GM12873 (cell line): ENCODE data around the gene PRRG3.

Experiments used
- TF ChIP-seq, protein P1 (sequence below): IDR thresholded peaks from 2 replicates; pipeline ENCODE4 v1.5.1; 2012; ENCODE audit warnings: low read depth, mild to moderate bottlenecking, moderate library complexity, low read length, control low read depth; ENCODE audit not compliant: insufficient read depth; ENCODE audit errors: missing control alignments

PRRG3 gene

GRCh38 chrX:151701531-151701930, 6.3 kb downstream of the PRRG3 start:
- TF ChIP-seq, protein P1, sequence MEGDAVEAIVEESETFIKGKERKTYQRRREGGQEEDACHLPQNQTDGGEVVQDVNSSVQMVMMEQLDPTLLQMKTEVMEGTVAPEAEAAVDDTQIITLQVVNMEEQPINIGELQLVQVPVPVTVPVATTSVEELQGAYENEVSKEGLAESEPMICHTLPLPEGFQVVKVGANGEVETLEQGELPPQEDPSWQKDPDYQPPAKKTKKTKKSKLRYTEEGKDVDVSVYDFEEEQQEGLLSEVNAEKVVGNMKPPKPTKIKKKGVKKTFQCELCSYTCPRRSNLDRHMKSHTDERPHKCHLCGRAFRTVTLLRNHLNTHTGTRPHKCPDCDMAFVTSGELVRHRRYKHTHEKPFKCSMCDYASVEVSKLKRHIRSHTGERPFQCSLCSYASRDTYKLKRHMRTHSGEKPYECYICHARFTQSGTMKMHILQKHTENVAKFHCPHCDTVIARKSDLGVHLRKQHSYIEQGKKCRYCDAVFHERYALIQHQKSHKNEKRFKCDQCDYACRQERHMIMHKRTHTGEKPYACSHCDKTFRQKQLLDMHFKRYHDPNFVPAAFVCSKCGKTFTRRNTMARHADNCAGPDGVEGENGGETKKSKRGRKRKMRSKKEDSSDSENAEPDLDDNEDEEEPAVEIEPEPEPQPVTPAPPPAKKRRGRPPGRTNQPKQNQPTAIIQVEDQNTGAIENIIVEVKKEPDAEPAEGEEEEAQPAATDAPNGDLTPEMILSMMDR: no peak

DNA sequence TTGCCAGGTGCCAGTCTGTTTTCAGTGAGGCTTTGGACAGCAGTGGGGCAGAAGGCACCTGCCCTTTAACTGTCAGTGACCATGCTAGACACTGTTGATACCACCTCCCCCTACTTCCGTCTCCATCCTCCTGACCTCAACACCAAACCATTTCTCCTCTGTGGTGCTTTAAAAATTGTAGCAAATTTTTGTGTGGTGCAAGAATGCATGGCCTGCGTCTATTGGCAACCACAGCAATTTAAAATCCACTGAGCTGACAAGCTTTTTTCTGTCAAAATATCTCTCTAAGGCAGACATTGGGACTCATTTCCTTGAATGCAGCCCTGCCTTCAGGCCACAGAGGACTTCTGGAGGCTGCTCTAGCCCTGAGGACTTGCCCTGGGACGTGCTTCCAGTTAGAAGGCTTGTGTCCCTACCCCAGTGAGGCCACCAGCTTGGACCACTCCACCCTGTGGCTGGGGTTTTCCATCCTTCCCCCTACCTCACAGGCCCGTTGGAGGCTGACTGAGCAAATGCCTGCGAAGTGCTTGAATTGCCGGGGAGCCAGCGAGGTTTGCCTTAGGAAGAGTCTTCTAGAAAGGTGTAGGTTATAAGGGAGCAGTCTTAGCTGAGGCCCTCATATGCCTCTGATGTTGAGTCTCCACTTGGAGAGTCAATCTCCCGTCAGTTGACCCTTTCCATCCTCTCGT, 6.9 kb downstream of the PRRG3 start:
- TF ChIP-seq, protein P1: no peak

- TF ChIP-seq, protein P1: no peak
Observed at GRCh38 chrX:151702741-151703340, 7.6 kb downstream of the PRRG3 start.

DNA sequence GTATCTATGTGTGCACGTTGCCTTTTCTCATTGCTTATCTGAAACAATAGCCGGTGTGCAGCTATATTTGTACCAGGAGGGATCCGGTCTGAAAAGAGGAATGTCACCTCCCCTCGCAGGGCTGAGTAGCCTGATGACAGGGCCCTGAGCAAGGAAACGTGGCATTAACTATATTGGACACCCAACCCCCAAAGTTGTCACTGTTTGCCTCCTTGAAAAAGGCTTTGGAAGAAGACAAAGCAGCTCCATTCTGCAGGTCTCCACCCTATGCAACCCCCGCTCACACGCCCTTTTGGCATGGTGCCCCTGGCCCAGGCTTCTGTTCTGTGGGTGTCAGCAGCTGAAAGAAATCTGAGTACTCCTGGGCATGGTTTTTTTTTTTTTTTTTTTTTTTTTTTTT, 8.2 kb downstream of the PRRG3 start:
- TF ChIP-seq, protein P1: no peak

DNA sequence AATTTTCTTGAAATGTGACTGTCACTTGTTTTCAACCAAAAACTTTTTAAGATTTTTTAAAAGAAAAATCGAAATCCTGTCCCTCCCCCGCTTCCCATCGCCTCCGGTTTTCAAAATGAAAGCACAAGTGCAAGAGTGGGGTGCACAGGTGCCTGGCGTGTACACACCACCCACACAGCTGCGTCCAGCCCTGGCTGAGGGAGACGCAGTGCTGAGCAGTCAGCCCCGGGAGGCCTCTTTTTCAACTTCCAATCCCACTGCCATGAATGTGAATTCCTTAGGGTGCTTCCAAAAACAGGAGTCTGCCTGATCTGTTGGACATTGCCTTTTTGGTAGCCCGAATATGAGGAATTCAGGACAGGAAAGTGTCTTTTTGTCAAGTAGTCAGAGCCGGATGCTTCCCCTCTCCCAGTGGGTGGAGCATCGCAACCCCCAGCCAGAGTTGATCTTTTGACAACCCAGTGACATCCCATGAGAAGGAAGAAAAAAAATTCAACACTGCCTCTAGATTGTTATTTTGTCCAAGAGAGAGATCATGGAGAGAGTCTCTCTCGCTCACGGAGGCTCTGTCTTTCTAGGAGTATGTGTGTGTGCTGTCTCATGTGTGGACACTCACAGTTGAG, 8.9 kb downstream of the PRRG3 start:
- TF ChIP-seq, protein P1: no peak

- TF ChIP-seq, protein P1: no peak
Observed at GRCh38 chrX:151708821-151709220, 13.6 kb downstream of the PRRG3 start.

DNA sequence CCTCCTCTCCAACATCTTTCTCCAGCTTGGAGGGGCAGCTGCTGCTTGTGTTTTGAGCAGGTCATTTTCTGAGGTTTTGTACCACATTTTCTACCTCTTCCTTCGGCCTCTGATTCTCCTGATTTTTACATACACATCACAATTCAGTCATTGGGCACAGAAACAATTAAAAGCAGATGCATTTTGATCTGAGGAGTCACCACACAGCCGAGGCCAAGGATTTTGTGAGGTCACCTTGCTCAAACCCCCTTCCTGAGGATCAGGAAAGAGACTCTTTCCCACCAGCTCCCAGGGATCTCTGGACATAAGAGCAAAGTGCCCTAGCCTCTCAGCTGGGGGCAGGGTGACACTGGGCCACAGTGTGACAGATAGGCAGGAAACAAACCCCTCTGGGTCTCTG, 15.2 kb downstream of the PRRG3 start:
- TF ChIP-seq, protein P1: no peak
